ENCODE results near the gene RPS6KB2. TPM values are rescaled to one million over a fixed set of nuclear protein-coding genes. Genes with fewer than 3 reads are reported as not detected.

RPS6KB2 gene
- total and polyA plus RNA-seq, 9 of the 15 experiments (the other 6 are each of a cell fraction or from before 2014, with no cell fraction given), result 0.42 to 122 (median 82.6) TPM

- TF ChIP-seq ZNF518B (CRISPR knock-in tag; IDR thresholded peaks at IDR 0.05), result no peak
- no peak for TF ChIP-seq SAFB (IDR thresholded peaks at IDR 0.05; ENCODE audit: borderline replicate concordance, low read depth, low read length)
- TF ChIP-seq ZNF785 (CRISPR knock-in tag; IDR thresholded peaks at IDR 0.05), result no peak
- no peak for TF ChIP-seq MLLT1 (IDR thresholded peaks at IDR 0.05)
- TF ChIP-seq CBFA2T3 (IDR thresholded peaks at IDR 0.05), result no peak
- TF ChIP-seq CHD2 (IDR thresholded peaks at IDR 0.05; ENCODE audit: low read depth, low read length), result no peak
- no peak for TF ChIP-seq PCBP2 (IDR thresholded peaks at IDR 0.05; ENCODE audit: low read depth, low read length, poor library complexity, severe bottlenecking)
- TF ChIP-seq RHOXF2B (CRISPR knock-in tag; conservative IDR thresholded peaks at IDR 0.05), result 0 out of 2 replicates have a peak, but pooled peaks have one; percentile 23
- no peak for TF ChIP-seq NFATC3 (IDR thresholded peaks at IDR 0.05)
- TF ChIP-seq FOXA1 (IDR thresholded peaks at IDR 0.05; ENCODE audit: borderline replicate concordance), result no peak
- TF ChIP-seq SIX5 (IDR thresholded peaks at IDR 0.05; ENCODE audit: borderline replicate concordance in 1 of 2, insufficient read depth in 1 of 2, low read depth in 1 of 2, low read length in 2 of 2), result no peak
- no peak for TF ChIP-seq ZBTB5 (IDR thresholded peaks at IDR 0.05)
- no peak for TF ChIP-seq ZC3H4 (CRISPR knock-in tag; IDR thresholded peaks at IDR 0.05; ENCODE audit: borderline replicate concordance)
- TF ChIP-seq NCOA4 (IDR thresholded peaks at IDR 0.05; ENCODE audit: partially characterized antibody), result no peak
- TF ChIP-seq ZNF57 (CRISPR knock-in tag; IDR thresholded peaks at IDR 0.05), result 0 out of 2 replicates have a peak, but pooled peaks have one; percentile 21
- no peak for TF ChIP-seq TRIM28 (IDR thresholded peaks at IDR 0.05)
- 0 out of 2 replicates have a peak, but pooled peaks have one; percentile 53 for TF ChIP-seq SRSF3 (IDR thresholded peaks at IDR 0.05; ENCODE audit: insufficient read depth, low read length)
- no peak for TF ChIP-seq ZNF146 (CRISPR knock-in tag; IDR thresholded peaks at IDR 0.05; ENCODE audit: unreplicated experiment)
- 0 out of 2 replicates have a peak, but pooled peaks have one; percentile 19 for TF ChIP-seq EP300 (IDR thresholded peaks at IDR 0.05; ENCODE audit: low read length)
- 0 out of 2 replicates have a peak, but pooled peaks have one; percentile 42 for TF ChIP-seq SMARCA4 (IDR thresholded peaks at IDR 0.05)
- no peak for TF ChIP-seq CREBBP (IDR thresholded peaks at IDR 0.05; ENCODE audit: low read depth, low read length)
Measured at GRCh38 chr11:67463680-67464410, 35.6 kb downstream of the RPS6KB2 start (continued).

Data from K562 (cell line).